CD4-positive, alpha-beta T cell treated with Interferon alpha-2 for 1 hour (primary cell): ENCODE data around the gene SLIT3.
"Not testable (repeated sequence)": the region's sequence is repeated elsewhere in the genome, so short reads cannot be mapped to it uniquely, and the experiment has no call there.

ENCODE experiments used
- DNase-seq, 2 donors: peaks; one replicate each; pipeline ENCODE4 v3.0.0-alpha.2; 2020 to 2022

SLIT3 gene

DNA sequence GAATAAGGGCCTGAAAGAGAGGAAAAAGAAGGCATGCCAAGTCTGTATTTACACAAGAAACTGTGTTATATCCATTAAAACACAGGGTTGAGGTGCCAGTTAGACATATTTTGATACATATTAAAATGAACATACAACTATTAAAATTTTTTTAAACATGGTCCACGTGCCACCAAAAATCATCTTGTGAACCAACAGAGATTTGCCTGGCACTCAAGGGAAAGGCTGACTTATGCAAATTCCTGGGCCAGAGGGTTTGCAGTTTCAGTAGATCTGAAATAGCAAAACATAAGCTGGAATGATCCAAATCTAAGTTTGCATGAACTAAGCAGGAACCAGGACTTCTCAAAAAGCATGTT lies 168.7 kb downstream of the SLIT3 start:
- DNase-seq, result no peak

DNA sequence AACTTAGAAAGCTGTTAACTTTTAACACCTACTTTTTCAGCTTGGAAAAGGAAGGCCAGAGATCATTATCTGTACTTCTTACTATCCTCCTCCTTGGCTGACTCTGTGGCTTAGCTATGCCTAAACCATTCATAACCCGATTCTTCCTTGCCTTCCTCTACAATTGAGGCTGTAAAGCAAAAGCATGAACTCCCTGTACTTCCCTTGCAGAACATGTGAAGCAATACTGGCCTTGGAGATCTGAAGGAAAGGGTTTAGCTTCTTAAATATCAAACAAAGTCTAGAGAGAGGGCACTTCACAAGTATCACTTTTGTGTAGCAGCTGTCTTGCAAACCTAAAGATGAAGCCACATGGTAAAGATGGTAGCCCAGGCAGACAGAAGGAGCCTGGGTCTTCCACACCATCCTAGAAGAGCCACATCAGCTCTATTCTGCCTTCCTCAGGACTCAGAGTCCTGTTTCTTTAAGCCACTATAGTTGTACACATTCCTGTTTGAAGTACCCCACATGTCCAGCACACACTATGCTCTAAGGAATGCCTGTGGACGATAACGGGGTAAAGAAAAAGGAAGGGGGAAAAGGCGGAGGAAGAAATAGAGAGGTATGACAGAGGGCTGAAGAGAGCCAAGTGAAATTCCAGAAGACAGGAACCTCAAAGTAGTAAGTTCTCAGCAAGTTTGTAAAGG lies 169.2 kb downstream of the SLIT3 start:
- no peak for DNase-seq

DNA sequence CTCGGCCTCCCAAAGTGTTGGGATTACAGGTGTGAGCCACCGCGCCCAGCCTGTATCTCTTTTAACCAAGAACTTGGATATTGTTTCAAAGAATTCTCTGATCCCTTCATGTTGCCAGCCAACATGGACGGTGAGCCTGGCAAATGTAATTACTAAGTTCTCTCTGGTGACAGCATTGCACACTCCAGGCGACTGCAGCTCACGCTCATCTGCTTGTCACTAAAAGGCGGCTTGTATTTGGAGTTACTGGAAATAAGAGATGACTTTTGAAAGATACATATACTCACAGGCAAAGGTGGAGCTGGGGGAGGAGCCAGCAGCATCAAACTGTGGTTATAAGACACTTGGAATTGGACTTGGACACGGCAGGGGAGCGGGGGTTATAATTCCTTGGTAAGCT lies 172.3 kb downstream of the SLIT3 start:
- DNase-seq, result no peak

DNA sequence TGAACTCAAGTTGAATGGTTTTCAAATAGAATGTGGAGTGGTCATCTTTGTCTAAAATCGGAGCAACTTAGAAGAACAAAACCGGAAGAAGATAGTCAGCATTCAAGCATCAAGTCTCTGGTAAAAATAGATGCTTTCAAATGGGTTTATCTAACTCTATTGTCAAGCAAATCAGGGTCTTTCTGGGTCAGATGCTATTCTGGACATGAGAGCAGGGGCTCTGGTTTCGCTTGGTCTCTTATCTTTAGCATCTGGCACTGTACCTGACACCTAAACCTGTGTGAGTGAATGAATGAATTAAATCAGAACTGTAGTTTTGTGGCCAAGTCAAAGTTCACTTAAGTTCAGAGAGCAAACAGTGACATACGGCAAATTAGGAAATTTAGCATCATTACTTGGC lies 173.5 kb downstream of the SLIT3 start:
- DNase-seq, result no peak

DNA sequence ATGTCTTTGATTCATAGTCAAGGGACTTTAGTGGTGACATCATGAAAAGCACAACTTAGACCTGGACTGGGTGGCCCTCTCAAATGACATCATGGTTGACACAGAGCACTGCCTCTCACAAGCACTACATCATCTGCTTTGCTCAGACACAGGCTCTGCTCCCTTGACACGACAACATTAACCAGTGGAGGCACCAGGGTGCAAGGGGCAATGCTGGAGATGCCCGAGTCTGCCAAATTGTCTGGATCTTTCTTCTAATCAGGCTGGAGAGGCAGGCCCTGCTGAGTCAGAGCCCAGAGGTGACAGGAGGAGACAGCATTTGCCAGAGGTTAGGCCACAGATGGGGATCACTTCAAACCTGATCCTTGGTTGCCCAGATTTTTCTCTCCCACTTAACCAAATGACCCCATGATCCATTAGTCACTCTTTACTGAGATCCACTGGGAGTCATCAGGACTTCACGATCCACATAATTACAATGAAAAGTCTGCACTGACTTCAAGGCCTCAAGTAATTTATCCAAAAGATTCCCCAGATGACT lies 174.4 kb downstream of the SLIT3 start:
- no peak for DNase-seq

DNA sequence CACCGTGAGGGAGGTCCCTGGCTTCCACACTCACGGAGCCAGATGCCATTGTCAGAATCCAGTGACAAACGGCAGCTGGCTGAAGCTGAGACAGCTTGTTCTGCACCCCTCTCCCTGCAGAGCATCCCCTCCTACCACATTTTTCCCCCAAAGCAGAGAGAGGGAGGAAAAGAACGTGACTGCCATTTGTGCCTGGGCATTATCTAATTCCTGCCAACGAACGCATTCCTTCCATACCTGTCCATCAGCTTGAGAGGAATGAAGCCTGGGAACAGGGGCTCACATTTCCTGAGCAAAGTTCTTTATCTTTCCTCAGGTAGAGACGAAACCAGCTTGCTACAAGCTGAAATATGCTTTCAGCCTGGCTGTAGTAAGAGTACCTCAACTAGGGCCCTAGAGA lies 175.4 kb downstream of the SLIT3 start:
- DNase-seq, result no peak

DNA sequence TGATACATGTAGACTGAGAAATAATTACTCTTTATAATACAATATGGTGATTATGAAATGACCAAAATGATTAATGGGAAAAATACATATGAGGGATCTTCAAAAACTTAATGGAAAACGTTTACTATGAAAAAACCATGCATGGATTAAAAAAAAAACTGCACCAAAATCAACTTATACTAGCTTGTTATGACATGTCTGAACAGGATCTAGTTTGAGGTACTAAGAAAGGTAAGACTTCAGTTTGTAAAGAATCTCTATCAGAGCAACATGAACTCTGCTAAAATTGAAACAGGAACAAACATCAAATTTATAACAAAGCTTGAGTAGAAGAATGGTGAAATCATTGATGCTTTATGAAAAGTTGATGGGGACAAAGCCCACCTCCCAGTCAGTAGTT lies 178.0 kb downstream of the SLIT3 start:
- DNase-seq, result no peak

DNA sequence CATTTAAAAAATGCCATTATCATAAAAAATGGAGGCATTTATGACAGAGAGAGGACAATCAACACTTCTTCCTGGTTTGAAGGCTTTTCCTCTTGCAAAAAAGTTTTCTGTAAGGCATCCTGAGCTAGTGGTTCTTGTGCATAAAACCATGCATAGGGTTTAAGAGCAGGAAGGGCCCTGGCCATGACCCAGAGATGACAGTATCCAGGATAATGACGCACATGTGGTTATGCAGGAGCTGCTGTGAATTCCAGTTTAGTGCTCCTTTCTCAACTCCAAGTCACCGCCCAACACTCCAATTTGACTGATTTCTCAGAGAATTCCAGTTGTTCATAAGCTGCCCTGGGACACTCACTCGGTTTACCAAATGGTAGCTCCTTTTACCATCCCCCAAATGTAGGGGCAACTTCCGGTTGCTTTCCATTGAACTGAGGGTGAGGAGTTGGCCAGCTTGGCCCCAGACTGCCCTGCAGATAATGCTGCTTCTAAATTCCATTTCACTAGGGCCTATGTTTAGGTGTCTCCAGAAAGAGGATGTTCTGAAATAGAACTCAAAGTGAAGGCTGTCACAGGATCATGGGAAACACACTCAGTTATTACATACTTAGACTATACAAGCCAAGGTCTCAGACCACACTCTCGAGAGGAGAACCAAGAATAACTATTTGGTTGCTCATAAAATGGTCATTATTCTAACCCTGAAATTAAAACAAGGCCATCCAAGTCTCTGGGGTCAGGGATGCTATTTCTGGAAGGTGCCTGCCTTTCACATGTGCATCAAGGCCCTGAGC lies 179.1 kb downstream of the SLIT3 start:
- DNase-seq, result no peak

DNA sequence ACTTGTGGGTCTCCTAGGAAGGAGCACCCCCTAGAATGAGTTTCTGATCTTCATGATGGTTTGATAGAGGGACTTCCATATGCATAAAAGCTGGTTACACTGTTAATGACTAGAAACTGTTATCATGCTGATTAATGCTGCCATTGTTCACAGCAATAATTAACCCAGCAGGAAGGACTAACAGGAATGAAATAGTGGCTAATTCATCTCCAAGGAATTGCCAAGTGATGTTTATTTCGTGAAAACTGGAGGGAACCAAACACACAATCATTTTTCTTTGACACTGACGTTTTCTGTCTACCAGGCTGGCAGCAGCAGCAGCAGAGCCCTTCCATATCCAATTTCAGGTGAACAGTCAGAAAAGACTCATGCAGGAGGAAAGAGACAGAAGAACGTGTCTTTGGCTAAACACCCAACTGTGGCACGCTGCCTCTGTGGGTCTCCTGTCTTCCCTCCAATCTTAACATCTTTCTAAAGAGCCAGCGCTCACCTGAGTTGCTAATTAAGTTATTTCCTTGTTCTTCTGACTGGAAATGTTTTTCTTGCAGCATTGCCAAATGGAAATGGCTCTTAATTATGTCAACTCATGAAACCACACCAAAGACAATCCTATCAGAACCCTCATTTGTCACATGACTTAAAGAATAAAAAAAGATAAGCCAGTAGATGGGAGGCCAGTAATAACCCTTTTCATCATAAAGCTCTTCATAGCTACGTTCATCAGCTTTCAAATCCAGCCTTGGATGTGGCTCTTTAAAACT lies 181.5 kb downstream of the SLIT3 start:
- DNase-seq, result no peak

DNA sequence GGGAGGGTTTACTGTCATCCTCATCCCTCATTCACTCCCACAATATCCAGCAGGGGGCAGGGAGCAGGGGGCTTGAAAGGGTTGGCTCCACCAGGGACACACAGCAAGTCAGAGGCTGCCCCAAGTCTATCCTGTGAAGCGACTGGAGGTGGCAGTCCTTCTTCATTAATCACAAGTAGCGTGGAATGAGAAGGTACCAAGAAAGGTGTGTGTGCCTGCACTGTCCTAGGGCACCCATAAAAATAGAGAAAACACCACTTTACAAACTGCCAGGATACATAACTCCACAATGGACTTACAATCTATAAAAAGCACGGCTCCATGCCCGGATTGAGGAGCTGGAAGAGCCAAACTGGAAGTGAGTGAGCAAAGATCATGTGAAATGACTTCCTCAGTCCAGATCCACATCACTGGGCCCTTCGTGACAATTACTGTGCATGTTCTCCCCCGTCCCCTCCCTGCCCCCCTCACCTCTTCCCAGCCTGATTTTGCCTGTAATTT lies 183.9 kb downstream of the SLIT3 start:
- no peak for DNase-seq

DNA sequence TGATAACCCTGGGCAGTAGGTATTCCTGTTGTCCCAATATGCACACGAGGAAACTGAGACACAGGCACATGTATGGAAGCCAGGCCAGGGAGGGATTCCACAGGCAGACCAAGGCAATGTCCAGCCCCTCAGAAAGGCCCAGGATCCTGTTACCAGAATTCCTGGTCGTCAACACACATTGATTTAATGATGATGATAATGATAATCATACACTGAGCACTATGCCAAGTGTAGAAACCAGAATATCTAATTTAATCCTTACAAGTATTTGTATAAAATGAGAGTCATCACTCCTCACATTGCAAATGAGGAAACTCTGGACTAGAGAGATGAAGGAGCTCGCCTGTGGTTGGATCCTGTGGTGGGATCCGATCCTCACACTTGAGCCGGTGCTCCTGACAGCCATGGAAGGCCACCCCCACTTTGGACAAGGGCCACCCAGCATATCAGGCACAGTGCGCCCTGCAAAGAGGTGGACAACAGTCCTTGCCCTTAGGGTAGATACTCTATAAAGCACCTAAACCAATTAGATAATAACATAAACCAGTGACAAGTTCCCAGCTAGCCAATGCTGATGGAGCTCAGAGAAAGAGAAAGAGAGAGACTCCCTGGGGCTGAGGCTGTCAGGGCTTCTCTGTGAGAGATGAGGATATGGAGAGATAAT lies 185.3 kb downstream of the SLIT3 start:
- no peak for DNase-seq

DNA sequence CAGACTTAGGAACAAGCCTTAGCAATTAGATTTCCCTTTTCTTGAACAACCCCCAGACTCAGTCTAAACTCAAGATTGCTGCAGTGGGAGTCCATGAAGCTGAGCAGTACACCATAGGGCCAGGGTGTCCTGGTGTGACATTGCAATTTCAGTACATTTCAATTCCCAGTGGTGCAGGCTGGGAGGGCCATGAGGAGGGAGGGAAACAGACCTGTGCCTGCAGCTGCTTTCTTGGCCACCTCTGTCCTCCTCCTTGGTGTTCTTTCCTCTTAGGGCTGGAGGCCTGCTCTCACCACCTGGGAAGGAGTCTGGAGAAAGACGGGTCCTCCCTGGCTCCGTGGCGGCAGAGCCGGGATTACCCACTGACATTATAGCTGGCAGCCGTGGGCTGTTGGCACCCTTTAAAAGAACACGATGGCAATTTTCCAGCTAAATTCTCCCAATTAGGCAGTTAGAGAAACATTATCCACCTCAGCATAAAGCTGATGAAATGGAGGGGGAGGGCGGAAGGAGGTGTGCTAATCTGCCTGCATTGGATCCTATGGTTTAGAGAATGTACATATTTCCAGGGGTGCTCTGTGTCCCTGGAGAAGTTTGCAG lies 186.4 kb downstream of the SLIT3 start:
- no peak for DNase-seq

DNA sequence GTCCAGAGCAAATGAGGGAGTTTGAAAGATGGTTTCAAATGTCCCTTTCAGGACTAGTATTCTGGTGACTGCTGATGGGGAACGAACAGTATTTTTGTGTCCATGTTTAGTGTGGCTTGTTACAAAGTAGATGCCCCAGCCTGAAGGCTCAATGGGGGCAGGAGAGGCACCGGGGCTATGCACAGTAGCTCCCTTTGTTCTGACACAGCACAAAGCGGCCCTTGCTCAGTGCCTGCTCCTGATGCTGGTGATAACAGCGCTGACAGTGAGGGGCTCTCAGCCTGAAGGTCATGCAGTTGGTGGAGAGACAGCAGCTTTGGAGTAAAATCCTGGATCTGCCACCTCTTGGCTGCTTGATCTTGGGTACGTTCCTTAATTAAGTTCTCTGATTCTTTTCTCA lies 188.9 kb downstream of the SLIT3 start:
- no peak for DNase-seq

DNA sequence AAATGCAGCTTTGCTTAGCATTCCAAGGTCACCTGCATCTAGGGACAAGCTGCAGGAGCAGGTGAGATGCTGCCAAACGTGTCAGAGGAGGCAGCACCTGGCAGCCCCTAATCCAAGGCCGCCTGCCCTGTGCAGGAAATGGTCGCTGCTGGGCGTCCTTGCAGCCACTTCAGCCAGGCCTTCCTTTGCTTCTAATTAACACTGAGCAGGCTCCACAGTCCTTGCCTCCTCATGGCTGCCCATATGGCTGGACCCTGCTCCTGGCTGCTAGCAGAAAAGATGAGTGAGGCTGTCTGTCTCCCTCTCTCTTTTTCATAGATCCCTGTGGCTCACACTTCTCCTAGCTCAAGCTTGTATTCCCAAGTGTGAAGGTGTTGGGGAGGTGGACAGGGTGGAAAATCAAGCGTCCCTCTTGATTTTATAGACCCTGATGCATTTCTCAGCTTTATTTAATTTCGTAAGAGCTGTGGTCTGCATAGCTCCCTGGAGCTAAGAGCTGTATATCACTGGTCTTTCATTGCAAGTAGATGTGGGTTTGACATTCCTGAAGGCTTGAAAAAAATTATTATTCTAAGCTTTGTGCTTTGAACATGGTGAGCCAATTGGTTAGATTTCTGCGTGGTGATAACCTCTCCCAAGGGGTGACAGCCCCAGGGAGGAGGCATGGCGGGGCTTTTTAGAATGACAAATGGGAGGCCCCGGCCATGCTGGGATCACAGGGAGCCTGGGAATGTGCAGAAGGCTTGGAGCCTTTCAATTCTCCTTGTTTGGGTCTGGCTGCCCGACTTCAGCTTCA lies 193.8 kb downstream of the SLIT3 start:
- no peak for DNase-seq

DNA sequence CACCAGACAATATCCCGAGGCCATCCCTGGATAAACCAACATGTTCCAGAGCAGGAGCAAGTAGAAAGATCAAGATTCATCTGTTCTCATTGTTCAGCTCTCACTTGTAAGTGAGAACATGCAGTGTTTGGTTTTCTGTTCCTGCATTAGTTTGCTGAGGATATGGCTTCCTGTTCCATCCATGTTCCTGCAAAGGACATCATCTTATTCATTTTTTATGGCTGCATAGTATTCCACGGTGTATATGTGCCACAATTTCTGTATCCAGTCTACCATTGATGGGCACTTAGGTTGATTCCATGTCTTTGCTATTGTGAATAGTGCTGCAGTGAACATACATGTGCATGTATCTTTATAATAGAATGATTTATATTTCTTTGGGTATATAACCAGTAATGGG lies 195.4 kb downstream of the SLIT3 start:
- not testable (repeated sequence) for DNase-seq

DNA sequence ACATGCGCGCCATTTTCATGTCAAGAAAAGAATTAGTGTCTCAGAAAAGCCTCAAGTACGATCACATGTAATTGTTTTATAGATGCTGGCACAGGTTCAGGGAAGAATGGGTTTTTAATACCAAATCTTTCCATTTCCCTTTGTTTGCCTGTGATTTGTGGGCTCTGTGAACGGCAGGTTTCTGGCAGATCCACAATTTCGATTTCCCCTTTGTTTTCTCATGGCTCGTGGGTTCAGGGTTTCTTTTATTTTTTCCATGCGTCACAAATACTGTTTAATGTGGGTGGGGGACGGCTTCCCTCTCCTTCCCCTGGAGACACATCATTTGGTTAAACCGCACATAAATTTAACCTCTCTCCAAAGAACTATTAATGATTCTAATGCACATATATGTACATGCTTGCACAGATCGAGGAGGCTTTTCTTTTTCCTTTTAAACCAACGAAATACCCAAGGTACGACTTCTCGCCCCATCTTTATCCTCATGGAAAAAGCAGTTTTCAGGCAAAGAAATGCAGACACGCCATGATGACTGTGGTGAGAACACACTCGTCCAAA lies 195.9 kb downstream of the SLIT3 start:
- DNase-seq, result no peak

DNA sequence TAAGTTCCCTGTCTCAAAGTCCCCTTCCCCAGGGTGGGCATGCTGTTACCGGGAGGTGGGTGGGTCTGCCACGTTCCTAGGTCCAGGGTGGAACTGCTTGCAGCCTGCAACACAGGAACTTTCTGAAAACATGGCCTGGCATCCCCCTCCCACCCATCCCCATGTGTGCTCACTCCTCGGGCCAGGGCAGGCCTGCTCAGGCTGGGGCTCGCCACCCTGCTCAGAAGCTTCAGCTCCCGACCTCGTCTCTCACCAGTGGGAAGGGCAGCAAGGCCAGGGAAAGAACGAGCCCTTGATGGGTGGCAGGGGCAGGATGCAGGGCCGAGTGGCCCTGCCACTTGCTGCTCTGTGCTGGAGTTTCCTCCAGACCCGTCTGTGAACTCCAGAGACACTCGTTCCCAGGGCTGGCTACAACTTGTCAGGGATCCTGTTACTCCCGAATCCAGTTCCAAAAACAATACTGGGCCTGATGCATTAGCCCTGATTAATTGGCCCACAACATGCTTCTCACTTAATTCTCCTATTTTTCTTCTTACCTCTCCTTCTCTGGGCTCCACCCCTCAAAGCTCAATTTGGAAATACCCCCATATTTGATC lies 197.3 kb downstream of the SLIT3 start:
- DNase-seq, result no peak

DNA sequence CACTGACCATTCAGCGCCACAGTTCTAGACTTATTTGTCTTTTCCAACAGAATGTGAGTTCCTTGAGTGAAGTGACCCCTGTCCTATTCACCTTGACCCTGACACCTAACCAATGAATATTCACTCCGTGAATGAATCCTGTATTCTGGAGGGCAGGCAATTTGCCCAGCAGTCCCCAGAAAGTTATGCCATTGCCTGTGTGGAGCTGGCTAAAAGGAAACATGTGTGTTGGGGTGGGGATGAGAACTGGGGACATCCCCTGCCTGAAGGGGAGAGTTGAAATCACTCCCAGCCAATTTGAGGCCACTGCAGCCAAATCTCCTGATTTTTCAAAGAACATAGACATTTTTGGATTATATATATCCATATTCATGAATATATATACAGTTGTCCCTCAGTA lies 199.0 kb downstream of the SLIT3 start:
- DNase-seq, result no peak

DNA sequence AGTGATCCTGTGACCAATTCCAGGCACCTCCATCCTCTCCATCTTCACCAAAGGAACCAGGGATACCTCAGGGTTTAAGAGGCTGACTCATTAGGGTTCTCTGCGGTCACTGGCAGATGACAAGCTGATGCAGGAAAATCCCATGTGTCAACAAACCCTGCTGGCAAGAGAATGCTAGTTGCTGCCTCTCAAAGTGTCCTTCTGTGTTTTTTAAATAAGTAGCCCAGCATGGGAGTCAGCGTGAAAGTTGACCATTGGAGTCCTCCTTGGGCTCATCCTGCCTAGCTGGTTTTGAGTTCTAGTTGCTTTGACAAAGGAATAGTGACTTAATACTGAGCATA lies 200.2 kb downstream of the SLIT3 start:
- DNase-seq, result no peak

DNA sequence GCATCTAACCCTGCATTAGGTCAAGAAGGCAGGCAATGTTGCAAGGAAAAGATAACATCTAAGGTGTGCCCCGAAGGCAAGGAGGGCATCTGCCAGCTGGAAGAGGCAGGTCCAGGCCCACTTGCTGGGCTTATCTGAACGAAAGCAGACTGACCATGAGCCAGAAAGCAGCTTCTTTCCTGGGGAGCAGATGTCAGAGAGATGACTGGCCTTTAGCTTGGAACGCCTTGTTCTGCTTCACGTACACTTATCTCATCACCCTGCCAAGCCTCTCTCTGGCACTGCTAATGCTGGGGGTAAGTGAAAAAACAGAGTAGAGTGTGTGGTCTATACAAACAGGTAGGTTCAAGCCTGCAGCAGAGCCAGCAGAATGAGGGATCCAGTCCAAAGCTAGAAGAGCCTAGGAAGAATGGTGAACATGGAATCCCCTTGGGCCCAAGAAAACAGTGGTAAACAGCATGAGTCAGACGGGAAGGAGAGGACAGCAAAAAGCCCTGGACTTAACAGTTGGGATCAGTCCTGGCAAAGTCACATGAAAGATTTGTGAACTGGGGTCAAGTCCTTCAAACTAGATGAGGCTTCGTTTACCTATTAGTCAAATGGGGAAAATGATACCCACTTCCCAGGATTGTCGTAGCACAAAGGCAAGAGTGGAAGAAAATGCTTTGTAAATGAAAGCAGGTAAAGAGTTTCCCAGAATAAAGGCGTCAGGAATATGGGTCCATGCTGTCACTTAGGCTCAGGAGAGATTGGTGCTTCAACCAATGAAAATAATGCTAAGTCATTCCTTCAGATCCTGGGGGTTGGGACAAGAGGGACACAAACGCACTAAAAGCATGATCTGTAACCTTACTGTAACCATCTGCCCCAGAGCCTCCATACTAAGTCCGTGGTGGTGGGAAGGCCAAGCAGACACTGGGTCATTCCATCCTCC lies 200.9 kb downstream of the SLIT3 start:
- no peak for DNase-seq
